CD8-positive, alpha-beta memory T cell (primary cell): ENCODE measurements around the gene SLC3A2. TPM values are rescaled to one million over a fixed set of nuclear protein-coding genes. Genes with fewer than 3 reads are reported as not detected.
A peak's percentile ranks its signal among the peaks of the same experiment; 100 is the strongest.

ENCODE experiments used
- CTCF ChIA-PET: fragments of 350-600 bp; sonication (Branson Sonifier 250); formaldehyde crosslinking; loops from one replicate; lab custom pipeline; 2021; ENCODE audit warnings: antibody characterized with exemption; lab: Charles Lee
- POLR2A ChIA-PET: fragments of 350-600 bp; sonication (Branson Sonifier 250); formaldehyde crosslinking; loops from one replicate; lab custom pipeline; 2021; ENCODE audit warnings: antibody characterized with exemption; lab: Charles Lee
- DNase-seq, 5 donors: peaks; one replicate each; pipeline versions ENCODE4 v3.0.0 to v3.0.0-alpha.2; 2020 to 2022; ENCODE audit warnings: mixed read lengths in 1 of 5
- H3K27ac ChIP-seq: one replicate; pipeline ENCODE4 v1.7.0; 2013; ENCODE audit warnings: low read depth, mild to moderate bottlenecking, low read length, moderate library complexity
- H3K27me3 ChIP-seq: 2 replicates; pipeline ENCODE4 v1.7.0; 2013; ENCODE audit warnings: low read length, mild to moderate bottlenecking; ENCODE audit not compliant: insufficient read depth, poor library complexity, severe bottlenecking
- H3K36me3 ChIP-seq: 2 replicates; pipeline ENCODE4 v1.7.0; 2013; ENCODE audit warnings: mild to moderate bottlenecking, low read length, moderate library complexity; ENCODE audit not compliant: insufficient read depth
- H3K4me1 ChIP-seq: 2 replicates; pipeline ENCODE4 v1.7.0; 2013; ENCODE audit warnings: mild to moderate bottlenecking, low read length, moderate library complexity; ENCODE audit not compliant: insufficient read depth
- H3K4me3 ChIP-seq: 2 replicates; pipeline ENCODE4 v1.7.0; 2013; ENCODE audit warnings: mild to moderate bottlenecking, low read length
- H3K9me3 ChIP-seq: 2 replicates; pipeline ENCODE4 v1.7.0; 2013; ENCODE audit warnings: mild to moderate bottlenecking, low read length
- H3K27ac Mint-ChIP-seq, 8 donors: one replicate each; pipeline ENCODE4 v1.8.0; 2020 to 2021; ENCODE audit warnings: mixed read lengths in 8 of 8, mild to moderate bottlenecking in 6 of 8, inconsistent platforms in 3 of 8, moderate library complexity in 3 of 8
- H3K27me3 Mint-ChIP-seq, 2 donors: one replicate each; pipeline ENCODE4 v1.8.0; 2020 to 2021; ENCODE audit warnings: mixed read lengths in 2 of 2, mild to moderate bottlenecking in 1 of 2, moderate library complexity in 1 of 2
- H3K36me3 Mint-ChIP-seq, 3 donors: one replicate each; pipeline ENCODE4 v1.8.0; 2020 to 2021; ENCODE audit warnings: mixed read lengths in 3 of 3, inconsistent platforms in 1 of 3, mild to moderate bottlenecking in 1 of 3
- H3K4me1 Mint-ChIP-seq, 3 donors: one replicate each; pipeline ENCODE4 v1.8.0; 2020 to 2021; ENCODE audit warnings: mixed read lengths in 3 of 3, inconsistent platforms in 1 of 3, mild to moderate bottlenecking in 1 of 3
- H3K4me3 Mint-ChIP-seq, 7 donors: one replicate each; pipeline ENCODE4 v1.8.0; 2020 to 2021; ENCODE audit warnings: mixed read lengths in 7 of 7, mild to moderate bottlenecking in 6 of 7, moderate library complexity in 4 of 7, inconsistent platforms in 2 of 7
- H3K9me3 Mint-ChIP-seq, 5 donors: one replicate each; pipeline ENCODE4 v1.8.0; 2020 to 2022; ENCODE audit warnings: mixed read lengths in 5 of 5, mild to moderate bottlenecking in 3 of 5, moderate library complexity in 2 of 5, inconsistent platforms in 1 of 5
- polyA plus RNA-seq: library from polyadenylated mRNA; unstranded; fragments of 300-500 nt; fragmentation: Illumina TruSeq; gene quantifications from one replicate; pipeline ENCODE4 v1.2.3, GENCODE V29; 2021
- total RNA-seq, 2 experiments: library from RNA; stranded (reverse); gene quantifications; one replicate each; pipeline ENCODE4 v1.2.3, GENCODE V29; 2021

The SLC3A2 gene
- total and polyA plus RNA-seq, 3 experiments from 2014 or later = 180 to 430 (median 426) TPM

GRCh38 chr11:62905927-62906531 lies 25.3 kb downstream of the SLC3A2 start:
- Mint-ChIP-seq H3K4me3 (no peak overlapping the region), H3K27ac (peak overlapping the region in 1 of 8 donors; percentile 14), H3K36me3 (no peaks in the 10 kb centered on the region), H3K9me3 (no peaks in the 10 kb centered on the region), H3K4me1 (peaks cover 0 to 5% (median 4%) of the 10 kb centered on the region in 3 donors), H3K27me3 (peaks cover 0 to 35% of the 10 kb centered on the region in 2 donors)
- H3K27ac ChIP-seq = no peak overlapping the region
- ChIA-PET POLR2A (interaction anchor here (0.6 kb wide), 1 partner anchor 134 kb away, joined by 3 read pairs; no protein-coding TSS in a partner anchor), CTCF (interaction anchor here (0.6 to 7.4 kb wide), 27 partner anchors 7 to 523 kb away, joined by 3 to 153 read pairs (median 4); partner anchors contain the start of genes CHRM1, SCGB1A1, SLC22A8 and SLC3A2)
- H3K4me3 ChIP-seq = no peak overlapping the region
- H3K36me3 ChIP-seq = no peaks in the 10 kb centered on the region
- H3K4me1 ChIP-seq = no peaks in the 10 kb centered on the region
- DNase-seq = peak; percentile 55 to 82 (median 68)
- no peaks in the 10 kb centered on the region for H3K27me3 ChIP-seq
- H3K9me3 ChIP-seq = no peaks in the 10 kb centered on the region

DNA sequence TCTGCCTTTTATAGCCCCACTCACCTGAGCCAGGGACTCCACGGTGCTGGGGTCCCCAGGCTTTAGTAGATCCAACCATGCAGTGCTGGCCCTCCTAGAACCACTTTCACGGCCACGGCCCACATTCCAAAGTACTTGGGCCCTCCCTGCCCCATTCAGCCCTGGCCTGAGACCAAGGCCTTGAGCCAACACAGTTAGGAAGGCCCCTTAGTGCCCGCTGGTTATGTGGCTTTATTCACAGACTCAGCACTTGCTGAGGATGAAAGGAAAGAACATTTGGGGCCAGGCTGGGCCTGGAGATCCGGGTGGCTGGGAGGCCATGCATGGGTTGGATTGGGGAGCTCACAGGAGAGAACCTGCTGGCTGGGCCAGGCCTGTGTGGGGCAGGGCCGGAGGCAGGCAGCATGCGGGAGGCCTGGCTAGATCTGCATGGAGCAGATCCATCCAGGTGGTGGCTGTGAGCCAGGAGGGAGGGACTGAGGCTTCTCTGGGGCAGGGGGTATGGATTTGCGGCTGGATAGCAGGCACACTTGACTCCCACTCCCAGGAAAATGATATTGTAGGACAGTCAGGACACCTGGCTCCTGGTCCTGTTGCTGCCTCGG lies 27.9 kb downstream of the SLC3A2 start:
- Mint-ChIP-seq H3K27ac (no peak overlapping the region), H3K9me3 (no peaks in the 10 kb centered on the region), H3K4me3 (no peak overlapping the region), H3K4me1 (peaks cover 0 to 9% (median 3%) of the 10 kb centered on the region in 3 donors), H3K27me3 (peaks cover 7 to 27% of the 10 kb centered on the region in 2 donors), H3K36me3 (no peaks in the 10 kb centered on the region)
- POLR2A ChIA-PET = no interaction called here
- Histone ChIP-seq H3K4me3 (no peak overlapping the region), H3K4me1 (no peaks in the 10 kb centered on the region), H3K27ac (no peak overlapping the region), H3K9me3 (no peaks in the 10 kb centered on the region), H3K27me3 (no peaks in the 10 kb centered on the region), H3K36me3 (no peaks in the 10 kb centered on the region)
- CTCF ChIA-PET = interaction anchor here (1.1 to 7.4 kb wide), 3 partner anchors 17 to 119 kb away, joined by 3 to 153 read pairs (median 4); no protein-coding TSS in a partner anchor
- no peak for DNase-seq

GRCh38 chr11:62909107-62909894 lies 28.6 kb downstream of the SLC3A2 start:
- ChIA-PET CTCF (interaction anchor here (0.8 to 7.4 kb wide), 3 partner anchors 17 to 112 kb away, joined by 3 to 153 read pairs (median 3); no protein-coding TSS in a partner anchor), POLR2A (no interaction called here)
- peaks cover 7 to 22% of the 10 kb centered on the region in 2 donors for H3K27me3 Mint-ChIP-seq
- no peaks in the 10 kb centered on the region for H3K4me1 ChIP-seq
- H3K27me3 ChIP-seq = no peaks in the 10 kb centered on the region
- no peaks in the 10 kb centered on the region for H3K9me3 Mint-ChIP-seq
- no peak overlapping the region for H3K4me3 Mint-ChIP-seq
- no peak for DNase-seq
- no peaks in the 10 kb centered on the region for H3K9me3 ChIP-seq
- H3K36me3 Mint-ChIP-seq = no peaks in the 10 kb centered on the region
- H3K27ac Mint-ChIP-seq = no peak overlapping the region
- H3K4me1 Mint-ChIP-seq = peaks cover 0 to 9% (median 3%) of the 10 kb centered on the region in 3 donors
- no peak overlapping the region for H3K4me3 ChIP-seq
- no peaks in the 10 kb centered on the region for H3K36me3 ChIP-seq
- no peak overlapping the region for H3K27ac ChIP-seq

DNA sequence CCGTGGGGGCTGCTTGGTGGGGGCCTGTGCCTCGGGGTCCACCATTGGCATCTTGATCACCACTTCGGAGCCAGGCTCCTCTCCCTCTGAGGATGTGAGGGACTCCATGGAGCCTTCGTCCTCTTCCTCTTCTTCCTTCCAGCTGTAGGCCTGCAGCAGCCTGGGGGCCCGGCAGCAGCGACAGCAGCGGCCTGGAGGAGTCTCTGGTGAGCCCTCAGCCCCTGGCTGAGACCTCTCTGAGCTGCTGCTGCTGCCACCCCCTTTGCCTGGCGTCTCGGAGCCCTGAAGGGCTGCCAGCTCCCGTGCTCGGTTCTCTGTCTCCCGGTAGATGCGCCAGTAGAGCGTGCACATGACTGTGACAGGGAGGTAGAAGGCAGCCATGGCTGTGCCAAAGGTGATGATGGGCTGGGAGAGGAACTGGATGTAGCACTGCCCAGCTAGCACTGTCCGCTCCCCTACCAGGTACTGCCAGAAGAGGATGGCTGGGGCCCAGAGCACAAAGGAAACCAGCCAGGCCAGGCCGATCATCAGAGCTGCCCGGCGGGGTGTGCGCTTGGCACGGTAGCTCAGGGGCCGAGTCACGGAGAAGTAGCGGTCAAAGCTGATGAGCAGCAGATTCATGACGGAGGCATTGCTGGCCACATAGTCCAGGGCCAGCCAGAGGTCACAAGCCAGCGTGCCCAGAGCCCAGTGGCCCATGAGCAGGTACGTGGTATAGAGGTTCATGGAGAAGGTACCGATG lies 29.6 kb downstream of the SLC3A2 start:
- Histone ChIP-seq H3K36me3 (no peaks in the 10 kb centered on the region), H3K27ac (no peak overlapping the region), H3K9me3 (no peaks in the 10 kb centered on the region), H3K4me1 (no peaks in the 10 kb centered on the region), H3K27me3 (no peaks in the 10 kb centered on the region), H3K4me3 (no peak overlapping the region)
- H3K4me1 Mint-ChIP-seq = peaks cover 0 to 9% (median 3%) of the 10 kb centered on the region in 3 donors
- no peak overlapping the region for H3K27ac Mint-ChIP-seq
- ChIA-PET POLR2A (no interaction called here), CTCF (interaction anchor here (0.8 to 1.5 kb wide), 2 partner anchors 110 to 113 kb away, joined by 3 to 9 read pairs; no protein-coding TSS in a partner anchor)
- peaks cover 7 to 21% of the 10 kb centered on the region in 2 donors for H3K27me3 Mint-ChIP-seq
- no peaks in the 10 kb centered on the region for H3K9me3 Mint-ChIP-seq
- DNase-seq = no peak
- H3K36me3 Mint-ChIP-seq = no peaks in the 10 kb centered on the region
- H3K4me3 Mint-ChIP-seq = no peak overlapping the region

GRCh38 chr11:62911137-62912130 lies 30.7 kb downstream of the SLC3A2 start:
- Mint-ChIP-seq H3K9me3 (no peaks in the 10 kb centered on the region), H3K27ac (no peak overlapping the region), H3K27me3 (peaks cover 8 to 21% of the 10 kb centered on the region in 2 donors), H3K4me3 (no peak overlapping the region), H3K4me1 (peaks cover 0 to 5% (median 3%) of the 10 kb centered on the region in 3 donors), H3K36me3 (no peaks in the 10 kb centered on the region)
- H3K27ac ChIP-seq = no peak overlapping the region
- H3K9me3 ChIP-seq = no peaks in the 10 kb centered on the region
- H3K4me3 ChIP-seq = no peak overlapping the region
- CTCF ChIA-PET = interaction anchor here (1.5 kb wide), 1 partner anchor 112 kb away, joined by 9 read pairs; no protein-coding TSS in a partner anchor
- no peaks in the 10 kb centered on the region for H3K4me1 ChIP-seq
- POLR2A ChIA-PET = no interaction called here
- no peak for DNase-seq
- no peaks in the 10 kb centered on the region for H3K36me3 ChIP-seq
- no peaks in the 10 kb centered on the region for H3K27me3 ChIP-seq

DNA sequence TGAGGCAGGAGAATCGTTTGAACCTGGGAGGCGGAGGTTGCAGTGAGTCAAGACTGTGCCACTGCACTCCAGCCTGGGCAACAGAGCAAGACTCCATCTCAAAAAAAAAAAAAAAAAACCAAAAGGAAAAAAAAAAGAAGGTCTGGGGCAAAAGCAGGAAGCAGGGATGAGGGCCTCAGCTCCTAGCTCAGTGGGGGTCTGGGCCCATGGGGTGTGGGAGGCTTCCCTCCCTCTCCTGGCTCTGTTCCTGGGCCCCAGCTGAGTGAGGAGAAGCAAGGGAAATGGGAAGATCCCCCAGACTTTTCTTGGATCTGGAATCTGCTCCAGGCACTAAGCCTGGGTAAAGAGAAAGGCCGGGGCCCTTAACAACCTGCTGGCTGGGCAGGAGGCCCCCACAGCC lies 31.6 kb downstream of the SLC3A2 start:
- no peak for DNase-seq
- ChIA-PET POLR2A (no interaction called here), CTCF (no interaction called here)
- Histone ChIP-seq H3K36me3 (no peaks in the 10 kb centered on the region), H3K9me3 (no peaks in the 10 kb centered on the region), H3K27ac (no peak overlapping the region), H3K4me3 (no peak overlapping the region), H3K27me3 (no peaks in the 10 kb centered on the region), H3K4me1 (no peaks in the 10 kb centered on the region)
- Mint-ChIP-seq H3K36me3 (no peaks in the 10 kb centered on the region), H3K27me3 (peaks cover 8 to 21% of the 10 kb centered on the region in 2 donors), H3K9me3 (no peaks in the 10 kb centered on the region), H3K4me3 (no peak overlapping the region), H3K27ac (no peak overlapping the region), H3K4me1 (peaks cover 0 to 5% (median 3%) of the 10 kb centered on the region in 3 donors)

- H3K36me3 Mint-ChIP-seq = no peaks in the 10 kb centered on the region
- no peaks in the 10 kb centered on the region for H3K9me3 Mint-ChIP-seq
- no peak overlapping the region for H3K27ac Mint-ChIP-seq
- Histone ChIP-seq H3K27ac (no peak overlapping the region), H3K36me3 (no peaks in the 10 kb centered on the region), H3K4me1 (no peaks in the 10 kb centered on the region), H3K4me3 (no peak overlapping the region), H3K9me3 (no peaks in the 10 kb centered on the region), H3K27me3 (no peaks in the 10 kb centered on the region)
- no peak overlapping the region for H3K4me3 Mint-ChIP-seq
- POLR2A ChIA-PET = no interaction called here
- CTCF ChIA-PET = interaction anchor here (0.7 to 1.3 kb wide), 3 partner anchors 8 to 109 kb away, joined by 3 to 6 read pairs (median 4); no protein-coding TSS in a partner anchor
- no peak for DNase-seq
- peaks cover 0 to 5% (median 3%) of the 10 kb centered on the region in 3 donors for H3K4me1 Mint-ChIP-seq
- H3K27me3 Mint-ChIP-seq = peaks cover 8 to 21% of the 10 kb centered on the region in 2 donors
Observed at GRCh38 chr11:62914416-62914815, 33.7 kb downstream of the SLC3A2 start.
